ENCODE data around the gene ANKRD13D. TPM values are rescaled to one million over a fixed set of nuclear protein-coding genes. Genes with fewer than 3 reads are reported as not detected.

Gene ANKRD13D
- polyA plus RNA-seq, 1 of the 3 experiments (the other 2 are of a cell fraction): 50.2 TPM

DNA sequence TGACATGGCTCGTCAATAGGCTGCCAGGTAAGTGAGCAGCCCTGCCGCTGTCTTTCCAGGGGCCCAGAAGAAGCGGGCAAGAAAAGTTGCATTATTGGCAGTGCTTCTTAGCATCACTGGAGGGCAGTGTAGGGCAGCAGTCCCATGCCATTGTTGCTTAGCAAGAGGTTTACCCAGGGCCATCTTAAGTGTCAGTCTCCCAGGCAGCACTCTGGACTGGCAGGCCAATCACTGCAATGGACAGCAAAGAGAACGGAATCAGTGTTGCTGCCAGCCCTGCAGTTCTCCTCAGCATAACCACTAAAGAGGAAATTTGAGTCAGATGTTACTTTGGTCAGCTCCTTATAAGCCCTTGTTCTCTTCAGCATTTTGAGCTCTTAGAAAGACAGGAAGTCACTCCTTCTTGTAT is 36.3 kb upstream of the ANKRD13D start:
- peaks cover 62 to 90% of the 10 kb centered on the region in 2 experiments for H3K36me3 ChIP-seq (replicated peaks in 1 of 2; ENCODE audit: control insufficient read depth in 1 of 2, insufficient read depth in 2 of 2, low read length in 1 of 2)
- H3K27me3 ChIP-seq (ENCODE audit: insufficient read depth): no peaks in the 10 kb centered on the region
- no peak overlapping the region for H3K9ac ChIP-seq
- no peak overlapping the region for H3K4me2 ChIP-seq
- H3K9me3 ChIP-seq: no peaks in the 10 kb centered on the region
- POLR2A ChIA-PET: interaction anchor here (0.7 kb wide), 1 partner anchor 18 kb away, joined by 3 read pairs; no protein-coding TSS in a partner anchor
- H3K9me2 ChIP-seq: no peaks in the 10 kb centered on the region
- no peaks in the 10 kb centered on the region for H3K4me1 ChIP-seq (ENCODE audit: control insufficient read depth in 1 of 2, insufficient read depth in 2 of 2, low read depth in 1 of 2, low read length in 1 of 2)
- 96% methylated on average over 4 of the region's 4 CpGs for WGBS (ENCODE audit: low lambda C conversion rate)
- CTCF ChIA-PET: interaction anchor here (0.9 to 5.1 kb wide), 6 partner anchors 10 to 252 kb away, joined by 3 to 54 read pairs (median 8); partner anchors contain the start of genes GRK2 and PITPNM1
- no peak for DNase-seq
- TF ChIP-seq, protein P1, sequence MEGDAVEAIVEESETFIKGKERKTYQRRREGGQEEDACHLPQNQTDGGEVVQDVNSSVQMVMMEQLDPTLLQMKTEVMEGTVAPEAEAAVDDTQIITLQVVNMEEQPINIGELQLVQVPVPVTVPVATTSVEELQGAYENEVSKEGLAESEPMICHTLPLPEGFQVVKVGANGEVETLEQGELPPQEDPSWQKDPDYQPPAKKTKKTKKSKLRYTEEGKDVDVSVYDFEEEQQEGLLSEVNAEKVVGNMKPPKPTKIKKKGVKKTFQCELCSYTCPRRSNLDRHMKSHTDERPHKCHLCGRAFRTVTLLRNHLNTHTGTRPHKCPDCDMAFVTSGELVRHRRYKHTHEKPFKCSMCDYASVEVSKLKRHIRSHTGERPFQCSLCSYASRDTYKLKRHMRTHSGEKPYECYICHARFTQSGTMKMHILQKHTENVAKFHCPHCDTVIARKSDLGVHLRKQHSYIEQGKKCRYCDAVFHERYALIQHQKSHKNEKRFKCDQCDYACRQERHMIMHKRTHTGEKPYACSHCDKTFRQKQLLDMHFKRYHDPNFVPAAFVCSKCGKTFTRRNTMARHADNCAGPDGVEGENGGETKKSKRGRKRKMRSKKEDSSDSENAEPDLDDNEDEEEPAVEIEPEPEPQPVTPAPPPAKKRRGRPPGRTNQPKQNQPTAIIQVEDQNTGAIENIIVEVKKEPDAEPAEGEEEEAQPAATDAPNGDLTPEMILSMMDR (IDR thresholded peaks at IDR 0.05): peak; percentile 50
- TF ChIP-seq SMC3 (IDR thresholded peaks at IDR 0.05; ENCODE audit: low read depth, low read length) (peak; percentile 22; the same call in 1 of the 2 replicates), RAD21 (IDR thresholded peaks at IDR 0.05; ENCODE audit: low read length) (peak; percentile 43), NRF1 (IDR thresholded peaks at IDR 0.05; ENCODE audit: low read depth, low read length) (no peak), FOSL2 (IDR thresholded peaks at IDR 0.05; ENCODE audit: borderline replicate concordance, low read depth) (no peak)
- TF ChIP-seq, protein P2, sequence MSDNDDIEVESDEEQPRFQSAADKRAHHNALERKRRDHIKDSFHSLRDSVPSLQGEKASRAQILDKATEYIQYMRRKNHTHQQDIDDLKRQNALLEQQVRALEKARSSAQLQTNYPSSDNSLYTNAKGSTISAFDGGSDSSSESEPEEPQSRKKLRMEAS (IDR thresholded peaks at IDR 0.05; ENCODE audit: low read depth): no peak
- H2AFZ ChIP-seq (ENCODE audit: low read depth): no peak overlapping the region
- H3F3A ChIP-seq (replicated peaks; ENCODE audit: insufficient read depth): peaks cover 10% of the 10 kb centered on the region
- H3K4me3 ChIP-seq (ENCODE audit: low read depth in 2 of 2, low read length in 1 of 2): no peak overlapping the region
- no peak overlapping the region; a peak in 1 of 4 replicates for H3K27ac ChIP-seq (ENCODE audit: low read depth in 2 of 2, low read length in 1 of 2)
- H3K79me2 ChIP-seq (ENCODE audit: insufficient read depth): no peaks in the 10 kb centered on the region
- H4K20me1 ChIP-seq (ENCODE audit: insufficient read depth): peaks cover 6% of the 10 kb centered on the region; the same call in 1 of the 2 replicates

DNA sequence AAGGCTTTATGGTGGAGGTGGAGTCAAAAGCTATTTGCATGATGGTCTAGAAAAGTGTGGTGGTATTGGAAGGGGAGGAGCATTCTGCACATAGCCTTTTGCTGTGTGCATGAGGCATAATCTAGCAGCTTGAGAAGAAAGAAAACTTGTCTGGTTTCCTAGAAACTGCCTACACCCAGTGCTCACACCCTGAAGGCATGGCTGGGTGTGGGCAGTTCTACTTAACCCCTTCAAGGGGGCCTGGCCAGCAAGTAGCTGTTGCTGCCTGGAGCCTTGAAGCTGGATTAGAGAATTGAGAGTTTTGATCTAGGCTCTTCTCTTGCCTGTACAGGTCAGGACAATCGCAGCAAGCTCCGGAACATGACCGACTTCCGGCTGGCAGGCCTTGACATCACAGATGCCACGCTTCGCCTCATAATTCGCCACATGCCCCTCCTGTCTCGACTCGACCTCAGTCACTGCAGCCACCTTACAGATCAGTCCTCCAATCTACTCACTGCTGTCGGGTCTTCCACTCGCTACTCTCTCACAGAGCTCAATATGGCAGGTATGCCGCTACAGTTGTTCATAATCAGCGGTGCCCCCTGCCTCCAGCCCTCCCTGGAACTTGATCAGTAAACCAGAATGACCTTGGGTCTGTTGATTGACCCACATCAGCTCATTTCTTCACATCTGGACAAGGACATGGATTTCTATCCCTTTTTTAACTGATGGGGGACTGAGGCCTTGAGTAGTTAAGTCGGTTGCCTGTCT is 35.1 kb upstream of the ANKRD13D start:
- Histone ChIP-seq H2AFZ (ENCODE audit: low read depth) (no peak overlapping the region), H3K9ac (no peak overlapping the region), H3K4me2 (no peak overlapping the region), H3K27me3 (ENCODE audit: insufficient read depth) (no peaks in the 10 kb centered on the region), H3K79me2 (ENCODE audit: insufficient read depth) (no peaks in the 10 kb centered on the region), H3K9me3 (no peaks in the 10 kb centered on the region), H3K4me1 (ENCODE audit: control insufficient read depth in 1 of 2, insufficient read depth in 2 of 2, low read depth in 1 of 2, low read length in 1 of 2) (no peaks in the 10 kb centered on the region), H3K36me3 (replicated peaks in 1 of 2; ENCODE audit: control insufficient read depth in 1 of 2, insufficient read depth in 2 of 2, low read length in 1 of 2) (peaks cover 54 to 80% of the 10 kb centered on the region in 2 experiments), H4K20me1 (ENCODE audit: insufficient read depth) (no peaks in the 10 kb centered on the region), H3K27ac (ENCODE audit: low read depth in 2 of 2, low read length in 1 of 2) (no peak overlapping the region), H3K9me2 (no peaks in the 10 kb centered on the region), H3F3A (replicated peaks; ENCODE audit: insufficient read depth) (peaks cover 13% of the 10 kb centered on the region), H3K4me3 (ENCODE audit: low read depth in 2 of 2, low read length in 1 of 2) (no peak overlapping the region)
- POLR2A ChIA-PET: interaction anchor here (0.7 to 0.9 kb wide), 3 partner anchors 8 to 16 kb away, joined by 3 read pairs; no protein-coding TSS in a partner anchor
- CTCF ChIA-PET: interaction anchor here (0.9 to 5.1 kb wide), 7 partner anchors 9 to 251 kb away, joined by 3 to 54 read pairs (median 6); partner anchors contain the start of genes GRK2 and PITPNM1
- 89% methylated on average over 14 of the region's 14 CpGs for WGBS (ENCODE audit: low lambda C conversion rate)
- no peak for DNase-seq
- no peak for TF ChIP-seq TEAD4 (IDR thresholded peaks at IDR 0.05; ENCODE audit: borderline replicate concordance, insufficient read depth)
- no peak for TF ChIP-seq NRF1 (IDR thresholded peaks at IDR 0.05; ENCODE audit: low read depth, low read length)
- TF ChIP-seq YY1 (IDR thresholded peaks at IDR 0.05; ENCODE audit: low read depth): no peak
- no peak for TF ChIP-seq EP300 (IDR thresholded peaks at IDR 0.05; ENCODE audit: borderline replicate concordance in 1 of 2, low read depth in 1 of 2, low read length in 1 of 2)
- TF ChIP-seq, protein P3, sequence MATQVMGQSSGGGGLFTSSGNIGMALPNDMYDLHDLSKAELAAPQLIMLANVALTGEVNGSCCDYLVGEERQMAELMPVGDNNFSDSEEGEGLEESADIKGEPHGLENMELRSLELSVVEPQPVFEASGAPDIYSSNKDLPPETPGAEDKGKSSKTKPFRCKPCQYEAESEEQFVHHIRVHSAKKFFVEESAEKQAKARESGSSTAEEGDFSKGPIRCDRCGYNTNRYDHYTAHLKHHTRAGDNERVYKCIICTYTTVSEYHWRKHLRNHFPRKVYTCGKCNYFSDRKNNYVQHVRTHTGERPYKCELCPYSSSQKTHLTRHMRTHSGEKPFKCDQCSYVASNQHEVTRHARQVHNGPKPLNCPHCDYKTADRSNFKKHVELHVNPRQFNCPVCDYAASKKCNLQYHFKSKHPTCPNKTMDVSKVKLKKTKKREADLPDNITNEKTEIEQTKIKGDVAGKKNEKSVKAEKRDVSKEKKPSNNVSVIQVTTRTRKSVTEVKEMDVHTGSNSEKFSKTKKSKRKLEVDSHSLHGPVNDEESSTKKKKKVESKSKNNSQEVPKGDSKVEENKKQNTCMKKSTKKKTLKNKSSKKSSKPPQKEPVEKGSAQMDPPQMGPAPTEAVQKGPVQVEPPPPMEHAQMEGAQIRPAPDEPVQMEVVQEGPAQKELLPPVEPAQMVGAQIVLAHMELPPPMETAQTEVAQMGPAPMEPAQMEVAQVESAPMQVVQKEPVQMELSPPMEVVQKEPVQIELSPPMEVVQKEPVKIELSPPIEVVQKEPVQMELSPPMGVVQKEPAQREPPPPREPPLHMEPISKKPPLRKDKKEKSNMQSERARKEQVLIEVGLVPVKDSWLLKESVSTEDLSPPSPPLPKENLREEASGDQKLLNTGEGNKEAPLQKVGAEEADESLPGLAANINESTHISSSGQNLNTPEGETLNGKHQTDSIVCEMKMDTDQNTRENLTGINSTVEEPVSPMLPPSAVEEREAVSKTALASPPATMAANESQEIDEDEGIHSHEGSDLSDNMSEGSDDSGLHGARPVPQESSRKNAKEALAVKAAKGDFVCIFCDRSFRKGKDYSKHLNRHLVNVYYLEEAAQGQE (IDR thresholded peaks at IDR 0.05; ENCODE audit: low read depth, low read length): no peak
- TF ChIP-seq SMC3 (IDR thresholded peaks at IDR 0.05; ENCODE audit: low read depth, low read length): no peak
- no peak for TF ChIP-seq TCF12 (IDR thresholded peaks at IDR 0.05)
- TF ChIP-seq, protein P4, sequence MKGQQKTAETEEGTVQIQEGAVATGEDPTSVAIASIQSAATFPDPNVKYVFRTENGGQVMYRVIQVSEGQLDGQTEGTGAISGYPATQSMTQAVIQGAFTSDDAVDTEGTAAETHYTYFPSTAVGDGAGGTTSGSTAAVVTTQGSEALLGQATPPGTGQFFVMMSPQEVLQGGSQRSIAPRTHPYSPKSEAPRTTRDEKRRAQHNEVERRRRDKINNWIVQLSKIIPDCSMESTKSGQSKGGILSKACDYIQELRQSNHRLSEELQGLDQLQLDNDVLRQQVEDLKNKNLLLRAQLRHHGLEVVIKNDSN (IDR thresholded peaks at IDR 0.05; ENCODE audit: borderline replicate concordance, low read depth): no peak
- TF ChIP-seq, protein P5, sequence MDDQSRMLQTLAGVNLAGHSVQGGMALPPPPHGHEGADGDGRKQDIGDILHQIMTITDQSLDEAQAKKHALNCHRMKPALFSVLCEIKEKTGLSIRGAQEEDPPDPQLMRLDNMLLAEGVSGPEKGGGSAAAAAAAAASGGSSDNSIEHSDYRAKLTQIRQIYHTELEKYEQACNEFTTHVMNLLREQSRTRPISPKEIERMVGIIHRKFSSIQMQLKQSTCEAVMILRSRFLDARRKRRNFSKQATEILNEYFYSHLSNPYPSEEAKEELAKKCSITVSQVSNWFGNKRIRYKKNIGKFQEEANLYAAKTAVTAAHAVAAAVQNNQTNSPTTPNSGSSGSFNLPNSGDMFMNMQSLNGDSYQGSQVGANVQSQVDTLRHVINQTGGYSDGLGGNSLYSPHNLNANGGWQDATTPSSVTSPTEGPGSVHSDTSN (IDR thresholded peaks at IDR 0.05): no peak
- TF ChIP-seq FOXJ3 (CRISPR knock-in tag; IDR thresholded peaks at IDR 0.05): no peak
- TF ChIP-seq GABPA (IDR thresholded peaks at IDR 0.05; ENCODE audit: low read depth): no peak
- TF ChIP-seq MXI1 (IDR thresholded peaks at IDR 0.05; ENCODE audit: low read depth, low read length): no peak
- TF ChIP-seq, protein P6, sequence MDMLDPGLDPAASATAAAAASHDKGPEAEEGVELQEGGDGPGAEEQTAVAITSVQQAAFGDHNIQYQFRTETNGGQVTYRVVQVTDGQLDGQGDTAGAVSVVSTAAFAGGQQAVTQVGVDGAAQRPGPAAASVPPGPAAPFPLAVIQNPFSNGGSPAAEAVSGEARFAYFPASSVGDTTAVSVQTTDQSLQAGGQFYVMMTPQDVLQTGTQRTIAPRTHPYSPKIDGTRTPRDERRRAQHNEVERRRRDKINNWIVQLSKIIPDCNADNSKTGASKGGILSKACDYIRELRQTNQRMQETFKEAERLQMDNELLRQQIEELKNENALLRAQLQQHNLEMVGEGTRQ (IDR thresholded peaks at IDR 0.05; ENCODE audit: borderline replicate concordance, low read depth, low read length): no peak

Data from SK-N-SH (cell line).